AG08396 (cell line): ENCODE data around the gene LBHD2.
A peak's percentile ranks its signal among the peaks of the same experiment; 100 is the strongest.
"Not testable (repeated sequence)": the region's sequence is repeated elsewhere in the genome, so short reads cannot be mapped to it uniquely, and the experiment has no call there.

Experiments
- DNase-seq: peaks from one replicate; pipeline ENCODE4 v3.0.0; 2012; ENCODE audit warnings: low spot score, mixed read lengths

LBHD2 gene

DNA sequence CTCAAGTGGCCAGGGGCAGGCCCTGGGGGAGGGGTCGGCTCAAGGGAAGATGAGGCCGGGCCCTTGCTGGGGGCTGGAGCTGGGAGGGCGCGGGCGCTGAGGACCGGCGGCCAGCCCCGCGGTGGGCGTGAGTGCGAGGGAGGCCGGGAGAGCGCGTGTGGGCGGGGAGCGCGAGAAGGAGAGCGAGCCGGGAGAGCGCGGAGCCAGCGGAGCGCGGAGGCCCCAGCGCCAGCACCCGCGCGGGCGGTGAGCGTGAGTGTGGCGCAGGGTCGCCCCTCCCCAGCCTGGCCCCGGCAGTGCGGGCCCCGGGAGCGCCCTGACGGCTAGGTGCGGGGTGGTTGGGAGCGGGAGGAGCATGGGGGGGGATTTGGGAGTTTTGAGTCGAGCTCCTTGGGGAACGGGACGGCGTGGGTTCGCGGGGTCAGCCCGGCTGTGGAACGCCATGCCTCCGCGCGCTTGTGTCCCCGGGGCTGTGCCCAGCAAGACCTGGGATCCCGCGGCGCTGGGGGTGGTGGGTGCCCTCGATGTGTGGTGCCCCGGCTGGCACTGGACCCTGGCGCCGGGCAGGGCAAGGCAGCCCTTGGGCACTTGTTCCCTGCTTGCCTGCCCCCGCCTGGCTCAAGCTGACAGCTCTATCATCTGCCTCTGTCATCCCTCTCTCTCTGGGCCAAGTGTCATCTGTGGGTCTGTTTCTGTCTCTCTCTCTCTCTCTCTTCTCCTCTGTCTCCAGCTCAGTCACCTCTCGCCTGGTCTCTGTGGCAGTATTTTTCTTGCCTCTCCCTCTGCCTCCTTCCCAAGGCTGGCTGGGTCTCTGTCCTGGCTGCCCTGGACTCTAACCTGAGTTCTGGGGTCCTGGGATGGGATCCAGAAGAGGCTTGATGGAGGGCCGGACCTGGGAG is at the start of gene LBHD2:
LBHD2 (plus strand) TSS at position 190 of the 899 bp plus-strand sequence. CDS start 1,803 bp downstream, outside the sequence.
- DNase-seq: no peak

DNA sequence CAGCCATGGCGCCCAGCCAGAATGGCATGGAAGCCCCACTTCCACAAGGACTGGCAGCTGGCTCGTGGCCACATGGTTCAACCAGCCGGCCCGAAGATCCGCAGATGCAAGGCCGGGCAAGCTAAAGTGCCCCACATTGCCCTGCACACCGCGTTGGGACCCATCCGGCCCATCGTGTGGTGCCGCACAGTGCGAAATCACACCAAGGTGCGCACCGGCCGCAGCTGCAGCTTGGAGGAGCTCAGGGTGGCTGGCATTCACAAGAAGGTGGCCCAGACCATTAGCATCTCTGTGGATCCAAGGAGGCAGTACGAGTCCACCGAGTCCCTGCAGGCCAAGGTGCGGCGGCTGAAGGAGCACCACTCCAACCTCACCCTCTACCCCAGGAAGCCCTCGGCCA is 42.5 kb upstream of the LBHD2 start:
- DNase-seq: no peak

DNA sequence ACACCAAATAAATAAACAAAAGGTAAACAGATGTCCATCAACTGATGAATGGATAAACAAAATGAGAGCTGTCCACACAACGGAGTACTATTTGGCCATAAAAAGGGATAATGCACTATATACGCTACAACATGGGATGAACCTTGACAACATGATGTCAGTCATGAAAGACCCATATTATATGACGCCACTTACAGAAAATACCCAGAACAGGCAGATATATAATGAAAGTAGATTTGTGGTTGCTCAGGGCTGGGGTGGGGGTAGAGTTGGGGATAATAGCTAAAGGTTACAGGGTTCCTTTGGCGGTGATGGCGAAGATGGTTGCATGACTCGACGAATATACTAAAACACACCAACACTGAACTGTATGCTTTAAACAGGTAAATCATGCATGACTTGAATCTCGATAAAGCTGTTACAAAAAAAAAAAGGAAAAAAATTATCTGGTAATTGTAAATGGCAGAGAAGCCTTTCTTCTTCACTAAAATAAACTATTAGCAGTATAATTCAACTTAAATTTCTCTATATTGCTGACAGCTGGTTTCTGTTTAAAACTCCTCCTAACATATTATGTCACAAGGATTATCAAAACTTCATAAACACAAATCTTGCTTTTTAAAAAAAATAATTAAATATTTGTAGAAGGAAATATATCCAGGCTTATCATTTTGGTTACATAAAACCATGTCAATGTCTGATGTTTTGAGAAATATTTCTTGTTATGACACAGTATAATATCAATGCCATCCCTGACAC is 40.6 kb upstream of the LBHD2 start:
- no peak for DNase-seq

DNA sequence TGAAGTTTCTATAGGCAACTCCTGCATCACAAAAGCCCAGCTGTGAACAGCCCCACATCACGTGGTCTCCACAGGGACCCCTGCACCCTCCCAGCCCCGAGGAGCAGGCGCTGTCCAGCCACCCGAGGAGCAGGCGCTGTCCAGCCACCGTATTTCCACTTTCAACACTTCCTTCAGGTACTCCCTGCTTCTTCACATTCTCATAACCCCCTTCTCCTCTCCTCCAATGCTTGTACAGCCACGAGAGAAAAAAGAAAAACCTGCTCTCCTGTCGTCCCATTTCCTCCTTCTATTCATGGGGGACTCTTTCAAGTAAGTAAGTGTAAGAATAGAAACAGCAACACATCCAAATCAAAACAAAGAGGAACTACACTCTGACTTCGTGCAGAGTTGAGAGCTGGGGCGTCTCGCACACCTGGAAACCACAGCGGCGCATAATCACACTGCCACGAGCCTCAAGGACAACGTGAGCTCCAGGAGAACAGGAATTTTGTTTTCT is 38.6 kb upstream of the LBHD2 start:
- DNase-seq: no peak

DNA sequence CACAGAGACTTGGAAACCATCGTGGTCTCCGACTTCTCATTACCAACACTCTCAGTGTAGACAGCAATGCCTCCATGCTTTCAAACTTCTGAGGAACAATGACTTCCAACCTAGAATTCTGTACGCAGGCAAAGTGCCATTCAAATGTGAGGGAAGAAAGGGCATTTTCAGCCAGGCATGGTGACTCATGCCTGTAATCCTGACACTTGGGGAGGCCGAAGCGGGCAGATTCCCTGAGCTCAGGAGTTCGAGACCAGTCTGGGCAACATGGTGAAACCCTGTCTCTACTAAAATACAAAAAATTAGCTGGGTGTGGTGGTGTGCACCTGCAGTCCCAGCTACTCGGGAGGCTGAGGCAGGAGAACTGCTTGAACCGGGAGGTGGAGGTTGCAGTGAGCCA is 36.6 kb upstream of the LBHD2 start:
- DNase-seq: not testable (repeated sequence)

DNA sequence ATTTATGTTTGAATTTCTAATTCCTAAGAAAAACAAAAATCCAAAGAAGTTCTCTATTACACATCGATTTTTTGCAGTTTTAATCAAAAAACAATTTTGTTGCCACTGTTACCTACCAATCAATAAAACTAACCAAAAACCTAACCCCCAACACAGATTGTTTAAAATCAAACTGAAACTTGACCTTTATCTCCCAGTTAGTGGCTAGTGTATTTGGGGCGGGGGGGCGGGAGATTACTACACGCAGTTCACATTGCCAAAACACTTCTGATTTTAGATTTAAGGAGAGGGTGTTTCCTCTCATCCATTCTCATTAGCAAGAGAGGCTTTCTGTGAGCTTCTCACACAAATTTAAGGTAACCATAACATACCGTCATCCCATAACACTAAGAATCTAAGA is 33.1 kb upstream of the LBHD2 start:
- DNase-seq: no peak

DNA sequence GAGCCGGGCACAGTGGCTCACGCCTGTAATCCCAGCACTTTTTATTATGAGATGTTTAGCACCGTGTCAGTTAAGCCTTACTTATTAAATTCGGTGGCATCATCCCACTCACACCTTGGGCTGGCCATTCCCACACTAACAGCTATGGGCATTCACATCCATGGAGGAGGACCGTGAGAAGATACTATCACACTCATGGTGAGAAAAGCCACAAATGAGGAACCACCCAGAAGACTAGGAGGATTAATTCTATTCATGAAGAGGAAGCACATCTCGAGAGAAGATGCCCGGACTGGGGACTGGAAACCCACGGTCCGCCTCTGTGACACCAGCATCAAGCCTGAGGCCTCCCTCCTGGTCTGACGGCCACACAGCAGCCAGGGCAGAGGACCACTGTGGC is 31.6 kb upstream of the LBHD2 start:
- DNase-seq: no peak

DNA sequence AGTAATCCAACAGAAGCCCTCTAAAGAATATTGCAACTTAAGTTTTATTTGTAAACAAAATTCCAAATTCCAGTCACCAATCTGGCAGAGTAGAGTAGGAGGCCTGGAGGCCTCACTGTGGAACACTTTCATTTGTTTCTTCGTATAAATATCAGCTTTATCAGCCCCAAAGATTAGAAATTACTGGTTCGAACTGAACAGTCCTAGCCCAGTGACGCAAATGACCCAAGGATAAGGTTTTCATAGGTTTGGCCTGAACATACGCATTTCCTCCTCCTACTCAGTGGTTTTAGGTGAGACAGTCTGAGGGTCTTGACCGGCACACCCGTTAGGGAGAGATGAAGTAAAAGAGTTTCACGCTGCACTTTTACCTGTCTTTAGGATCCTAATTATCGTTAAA is 28.3 kb upstream of the LBHD2 start:
- no peak for DNase-seq

DNA sequence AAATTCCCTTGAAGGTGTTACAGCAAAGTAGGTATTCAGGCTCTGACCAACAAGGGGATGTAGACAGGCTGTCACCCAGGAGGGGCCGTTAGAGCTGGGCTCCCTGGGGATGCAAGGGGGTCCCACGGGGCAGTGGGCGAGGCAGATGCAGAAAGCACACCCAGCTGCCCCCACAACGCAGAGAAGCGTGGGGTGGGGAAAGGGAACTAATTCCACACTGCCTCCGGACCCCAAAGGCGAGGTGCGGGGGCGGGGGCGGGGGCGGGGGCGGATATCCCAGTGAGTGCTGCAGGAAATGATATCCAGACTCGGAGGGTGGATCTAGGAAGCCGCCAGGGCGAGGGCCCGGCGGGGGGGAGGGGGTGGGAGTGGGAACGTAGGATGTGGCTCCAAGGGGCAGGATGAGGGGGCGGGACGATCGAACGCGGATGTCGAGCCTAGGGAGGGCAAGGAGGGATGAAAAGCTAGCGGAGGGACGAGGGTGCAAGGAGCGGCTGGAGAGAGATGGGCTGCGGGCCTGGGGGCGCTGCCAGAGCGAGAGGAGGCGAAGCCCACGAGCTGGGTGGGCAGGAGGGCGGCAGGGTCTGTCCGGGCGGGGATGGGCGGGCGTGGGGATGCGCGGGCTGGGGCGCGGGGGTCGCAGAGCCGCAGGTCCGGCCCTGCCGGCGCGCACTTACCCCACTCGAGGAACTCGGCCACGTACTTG is 27.5 kb upstream of the LBHD2 start:
- peak; percentile 70 for DNase-seq

DNA sequence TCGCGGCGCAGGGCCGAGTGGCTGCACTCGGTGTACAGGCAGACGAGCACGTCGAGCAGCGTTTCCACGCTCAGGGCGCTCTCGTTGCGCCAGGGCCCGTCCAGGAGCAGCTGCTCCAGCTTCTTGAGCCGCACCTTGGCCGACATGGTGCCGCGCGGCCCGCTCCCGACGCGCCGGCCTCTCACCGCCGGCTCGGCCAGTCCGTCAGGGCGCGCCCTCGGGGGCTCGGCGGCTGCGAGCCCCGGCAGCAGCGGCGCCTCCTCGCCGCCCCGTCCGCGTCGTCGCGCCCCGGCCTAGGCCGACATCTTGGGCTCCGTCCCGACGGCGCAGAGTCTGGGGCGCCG is 27.0 kb upstream of the LBHD2 start:
- no peak for DNase-seq

DNA sequence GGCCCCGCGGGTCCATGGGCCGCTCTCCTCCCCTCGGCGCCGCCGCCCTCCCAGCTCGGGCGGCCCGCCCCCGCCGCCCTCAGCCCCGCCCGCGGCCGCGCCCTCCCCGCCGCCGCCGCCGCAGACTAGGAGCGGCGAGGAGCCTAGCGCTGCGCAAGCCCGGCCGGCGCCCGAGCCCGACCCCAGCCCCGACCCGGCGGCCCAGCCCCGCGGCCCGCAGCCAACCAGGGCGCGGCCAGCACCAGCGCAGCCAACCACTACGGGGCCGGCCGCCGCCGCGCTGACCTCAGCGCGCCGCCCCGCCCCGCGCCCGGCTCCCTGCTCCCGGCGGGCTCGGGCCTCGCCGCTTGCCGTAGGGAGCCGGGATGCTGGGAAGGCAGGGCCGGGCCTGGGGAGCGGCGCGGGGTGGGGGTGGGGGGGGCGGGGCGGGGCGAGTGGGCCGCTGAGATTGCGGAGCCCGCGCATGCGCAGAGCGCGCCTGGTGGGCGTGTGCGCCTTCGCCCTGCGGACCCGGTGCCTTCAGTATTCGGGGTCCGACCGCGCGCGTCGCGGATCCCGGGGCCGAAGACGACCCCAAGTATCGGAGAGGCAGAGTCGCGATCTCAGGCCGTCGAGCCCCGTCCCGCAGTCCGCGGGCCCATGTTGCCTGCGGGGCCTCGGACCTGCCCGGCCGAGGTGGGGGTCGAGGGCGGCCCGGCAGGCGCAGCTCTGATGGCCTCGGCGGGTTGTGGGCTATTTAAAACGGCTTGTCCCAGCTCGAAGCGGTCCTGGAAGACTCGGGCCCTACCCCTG is 26.4 kb upstream of the LBHD2 start, which contains the start of gene CDC42BPB:
CDC42BPB (minus strand) TSS at position 178 of the 792 bp plus-strand sequence. CDS start 376 bp downstream, outside the sequence.
- DNase-seq: peak; percentile 98

DNA sequence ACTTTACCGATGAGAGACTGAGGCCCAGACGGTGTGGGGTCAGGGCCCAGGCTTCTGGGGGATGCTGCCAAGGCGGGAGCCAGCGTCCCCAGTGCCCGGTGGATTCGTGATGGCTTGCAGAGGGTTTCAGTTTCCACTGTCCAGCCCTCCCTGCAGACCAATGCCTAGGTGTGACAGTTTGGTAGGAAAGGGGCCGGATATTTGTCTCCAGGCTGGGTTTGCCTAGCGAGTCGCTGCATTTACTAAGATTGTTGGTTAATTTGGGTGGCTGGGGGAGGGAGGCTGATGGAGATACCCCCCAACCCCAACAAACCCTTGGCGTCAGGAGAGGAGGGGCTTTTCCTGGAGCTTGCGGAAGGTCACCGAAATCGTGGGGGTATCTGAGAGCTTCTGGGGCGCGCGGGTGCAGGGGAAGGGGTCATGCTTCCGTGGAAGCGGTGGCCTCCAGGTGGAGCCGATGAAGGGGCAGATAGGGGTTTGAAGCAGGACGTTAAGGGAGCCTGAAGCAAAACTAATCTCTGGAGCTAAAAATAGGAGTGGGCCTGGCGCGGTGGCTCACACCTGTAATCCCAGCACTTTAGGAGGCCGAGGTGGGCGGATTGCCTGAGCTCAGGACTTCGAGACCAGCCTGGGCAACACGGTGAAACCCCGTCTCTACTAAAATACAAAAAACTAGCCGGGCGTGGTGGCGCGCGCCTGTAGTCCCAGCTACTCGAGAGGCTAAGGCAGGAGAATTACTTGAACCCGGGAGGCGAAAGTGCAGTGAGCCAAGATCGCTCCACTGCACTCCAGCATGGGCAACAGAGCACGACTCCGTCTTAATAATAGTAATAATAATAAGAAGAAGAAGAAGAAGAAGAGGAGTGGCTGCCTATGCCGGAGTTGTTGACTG is 25.6 kb upstream of the LBHD2 start:
- DNase-seq: peak; percentile 32

DNA sequence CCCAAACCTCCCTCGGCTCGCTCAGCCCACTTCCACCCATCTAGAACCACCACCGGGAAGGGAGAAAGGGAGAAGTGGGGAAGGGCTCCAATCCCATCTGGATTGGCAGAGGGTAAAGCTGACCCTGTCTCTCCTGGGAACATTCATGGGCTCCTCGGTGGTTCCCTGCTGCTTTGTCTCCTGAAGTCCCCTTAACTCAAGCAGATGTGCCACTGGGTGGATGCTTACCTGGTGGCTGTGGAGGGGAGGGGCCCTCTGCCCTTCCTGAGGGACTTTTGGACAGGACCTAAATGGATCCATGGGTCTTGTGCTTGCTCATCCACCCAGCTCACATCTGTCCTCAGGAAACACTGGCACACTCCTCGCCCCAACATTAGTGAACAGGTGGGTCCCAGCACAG is 24.5 kb upstream of the LBHD2 start:
- no peak for DNase-seq

DNA sequence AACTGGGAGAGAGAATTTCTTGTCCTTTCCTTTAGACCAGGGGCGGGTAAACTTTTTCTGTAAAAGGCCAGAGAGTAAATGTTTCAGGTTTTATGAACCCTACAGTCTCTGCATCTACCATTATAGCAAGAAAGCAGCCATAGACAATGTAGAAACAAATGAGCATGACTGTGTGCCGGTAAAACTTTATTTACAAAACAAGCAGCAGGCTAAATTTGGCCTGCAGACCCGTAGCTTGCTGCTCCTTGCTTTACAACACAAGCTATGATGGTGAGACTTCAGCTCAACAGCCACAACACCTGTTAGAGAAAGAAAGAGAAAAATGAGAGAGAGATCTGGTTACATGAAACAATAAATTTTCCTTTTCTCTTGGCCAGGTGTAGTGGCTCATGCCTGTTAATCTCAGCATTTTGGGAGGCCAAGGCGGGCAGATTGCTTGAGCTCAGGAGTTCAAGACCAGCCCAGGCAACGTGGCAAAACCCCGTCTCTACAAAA is 22.5 kb upstream of the LBHD2 start:
- no peak for DNase-seq

DNA sequence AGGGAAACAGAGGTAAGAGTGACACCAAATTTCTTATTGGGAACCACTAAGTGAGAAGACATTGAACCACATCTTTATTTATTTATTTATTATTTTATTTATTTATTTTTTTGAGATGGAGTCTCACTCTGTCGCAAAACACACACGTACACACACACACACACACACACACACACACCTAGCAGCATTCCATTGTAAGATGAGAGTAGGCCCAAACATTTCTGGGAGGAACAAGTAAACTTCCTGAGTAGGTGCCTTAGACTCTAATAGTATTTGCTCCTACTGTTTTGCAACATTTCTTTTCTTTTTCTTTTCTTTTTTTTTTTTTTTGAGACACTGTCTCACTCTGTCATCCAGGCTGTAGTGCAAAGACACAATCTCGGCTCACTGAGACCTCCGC is 19.6 kb upstream of the LBHD2 start:
- DNase-seq: no peak

DNA sequence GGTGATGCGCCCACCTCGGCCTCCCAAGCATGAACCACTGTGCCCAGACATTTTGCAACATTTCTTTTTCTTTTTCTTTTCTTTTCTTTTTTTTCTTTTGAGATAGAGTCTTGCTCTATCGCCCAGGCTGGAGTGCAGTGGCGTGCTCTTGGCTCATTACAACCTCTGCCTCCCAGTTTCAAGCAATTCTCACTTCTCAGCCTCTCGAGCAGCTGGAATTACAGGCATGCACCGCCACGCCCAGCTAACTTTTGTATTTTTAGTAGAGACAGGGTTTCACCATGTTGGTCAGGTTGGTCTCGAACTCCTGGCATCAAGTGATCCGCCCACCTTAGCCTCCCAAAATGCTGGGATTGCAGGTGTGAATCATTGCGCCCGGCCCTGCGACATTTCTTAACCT is 19.0 kb upstream of the LBHD2 start:
- no peak for DNase-seq

DNA sequence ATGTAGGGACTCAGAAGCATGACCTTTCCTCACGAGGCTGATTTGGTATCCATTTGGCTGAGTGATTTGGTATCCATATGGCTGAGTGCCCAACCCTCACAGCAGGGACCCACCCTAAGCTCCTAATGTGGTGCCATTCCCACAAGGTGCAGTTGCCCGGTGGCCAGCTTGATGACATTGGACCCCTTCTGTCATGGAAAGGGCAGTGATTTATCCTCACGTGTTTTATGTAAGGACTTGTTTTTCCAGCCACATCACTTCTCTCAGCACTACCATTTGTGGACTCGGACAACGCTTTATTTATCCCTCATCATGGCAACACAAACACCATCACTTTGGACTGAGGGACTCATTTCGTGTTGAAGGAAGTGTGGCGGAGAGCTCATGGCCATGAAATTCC is 18.1 kb upstream of the LBHD2 start:
- no peak for DNase-seq

DNA sequence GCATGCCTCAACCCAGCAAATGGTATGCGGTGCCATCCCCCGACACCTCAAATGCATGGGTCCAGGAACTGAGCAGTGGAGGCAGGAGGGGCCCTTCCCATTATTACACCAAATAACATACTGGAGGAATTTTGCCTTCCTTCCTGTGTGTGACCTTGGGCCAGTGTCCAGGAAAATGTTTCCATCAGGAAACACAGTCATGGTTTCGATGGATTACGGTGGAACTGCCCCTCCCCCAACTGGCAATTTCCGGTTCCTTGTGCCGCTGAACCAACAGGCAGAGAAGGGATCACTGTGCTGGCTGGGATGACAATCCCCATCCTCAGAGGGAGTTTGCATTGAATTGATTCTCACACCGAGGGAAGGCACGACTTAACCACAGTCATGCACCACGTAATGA is 17.6 kb upstream of the LBHD2 start:
- DNase-seq: no peak

DNA sequence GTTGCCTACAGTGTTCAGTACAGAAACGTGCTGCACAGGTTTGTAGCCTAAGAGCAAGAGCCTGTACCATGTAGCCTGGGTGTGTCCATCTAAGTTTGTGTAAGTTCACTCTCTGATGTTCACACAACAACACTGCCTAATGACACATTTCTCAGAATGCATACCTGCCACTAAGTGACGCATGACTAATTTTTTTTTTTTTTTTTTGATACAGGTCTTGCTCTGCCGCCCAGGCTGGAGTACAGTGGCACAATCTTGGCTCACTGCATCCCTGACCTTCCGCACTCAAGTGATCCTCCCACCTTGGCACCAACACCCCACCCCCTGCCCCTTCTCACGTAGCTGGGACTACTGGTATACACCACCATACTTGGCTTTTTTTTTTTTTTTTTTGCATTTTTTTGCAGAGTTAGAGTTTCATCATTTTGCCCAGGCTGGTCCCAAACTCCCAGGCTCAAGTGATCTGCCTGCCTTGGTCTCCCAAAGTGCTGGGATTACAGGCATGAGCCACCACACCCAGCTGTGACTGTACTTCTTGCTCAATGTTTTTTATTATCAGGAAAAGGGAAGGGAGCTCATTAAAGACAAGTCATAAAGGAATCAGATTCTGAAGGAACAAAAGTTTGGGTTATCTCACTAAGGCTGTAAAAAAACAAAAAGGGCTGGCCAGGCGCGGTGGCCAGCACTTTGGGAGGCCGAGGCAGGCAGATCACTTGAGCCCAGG is 16.6 kb upstream of the LBHD2 start:
- DNase-seq: peak; percentile 48
